CD4-positive, alpha-beta T cell treated with Interleukin-15 for 1 hour (primary cell): ENCODE data around the gene ATP6V0B.

Source experiments
- DNase-seq: peaks from one replicate; pipeline ENCODE4 v3.0.0-alpha.2; 2020

Gene ATP6V0B

GRCh38 chr1:43970502-43970901 is 4.3 kb upstream of the ATP6V0B start:
- DNase-seq = no peak

GRCh38 chr1:43970911-43971310 is 3.8 kb upstream of the ATP6V0B start:
- no peak for DNase-seq

GRCh38 chr1:43971336-43971980 is 3.3 kb upstream of the ATP6V0B start:
- no peak for DNase-seq

- DNase-seq = no peak
Measured at GRCh38 chr1:43973981-43974442, 748 bp upstream of the ATP6V0B start.

GRCh38 chr1:43975249-43975961 is 645 bp downstream of the ATP6V0B start:
- peak; percentile 60 for DNase-seq

- no peak for DNase-seq
Measured at GRCh38 chr1:43976045-43976444, 1.3 kb downstream of the ATP6V0B start.

GRCh38 chr1:43976890-43977289 is 2.1 kb downstream of the ATP6V0B start:
- no peak for DNase-seq

- DNase-seq = no peak
Measured at GRCh38 chr1:43977376-43978263, 2.9 kb downstream of the ATP6V0B start.

GRCh38 chr1:43978264-43978550 is 3.4 kb downstream of the ATP6V0B start:
- no peak for DNase-seq

GRCh38 chr1:43978551-43979260 is 3.9 kb downstream of the ATP6V0B start, which contains the start of gene B4GALT2:
Gene B4GALT2 (plus strand): TSS chr1:43979210. CDS start chr1:43981161, 1,951 bp downstream.
- DNase-seq = no peak

- DNase-seq = no peak
Measured at GRCh38 chr1:43979261-43979527, 4.4 kb downstream of the ATP6V0B start.

- DNase-seq = no peak
Measured at GRCh38 chr1:43979528-43980254, 4.9 kb downstream of the ATP6V0B start.

GRCh38 chr1:43980255-43981134 is 5.7 kb downstream of the ATP6V0B start:
- no peak for DNase-seq

GRCh38 chr1:43981135-43981491 is 6.4 kb downstream of the ATP6V0B start:
- no peak for DNase-seq

- no peak for DNase-seq
Measured at GRCh38 chr1:43981636-43982035, 6.9 kb downstream of the ATP6V0B start.

- no peak for DNase-seq
Measured at GRCh38 chr1:43982241-43982640, 7.5 kb downstream of the ATP6V0B start.

- DNase-seq = peak; percentile 28
Measured at GRCh38 chr1:43982808-43983207, 8.0 kb downstream of the ATP6V0B start.

GRCh38 chr1:43983253-43983899 is 8.6 kb downstream of the ATP6V0B start:
- no peak for DNase-seq

- DNase-seq = no peak
Measured at GRCh38 chr1:43984855-43985254, 10.1 kb downstream of the ATP6V0B start.

GRCh38 chr1:43985984-43986595 is 11.3 kb downstream of the ATP6V0B start:
- DNase-seq = no peak

- no peak for DNase-seq
Measured at GRCh38 chr1:43986712-43987111, 12.0 kb downstream of the ATP6V0B start.
